ENCODE data around the gene CDH5.

DNA sequence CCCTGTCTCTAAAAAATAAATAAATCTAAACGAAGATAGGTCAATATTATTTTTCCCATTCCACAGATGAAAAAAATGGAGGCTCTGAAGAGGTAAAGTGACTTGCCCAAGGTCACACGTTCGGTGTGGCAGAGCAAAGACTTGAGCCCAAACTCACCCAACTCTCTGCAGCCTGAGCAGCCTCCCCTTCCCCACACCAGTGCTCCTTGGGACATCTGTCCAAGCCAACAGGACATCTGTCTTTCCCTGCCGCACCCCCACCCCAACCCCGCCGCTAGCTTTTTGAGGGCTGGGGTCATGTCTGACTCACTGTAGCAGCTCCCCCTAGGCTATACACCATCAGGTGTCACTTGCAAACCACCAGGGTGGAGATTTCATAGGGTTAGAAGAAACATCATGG is 55.4 kb downstream of the CDH5 start:
- no peak for TF ChIP-seq TAF1 (IDR thresholded peaks at IDR 0.05; ENCODE audit: borderline replicate concordance, insufficient read depth, low read length)
- no peak for TF ChIP-seq FOXP2 (optimal IDR thresholded peaks at IDR 0.05; ENCODE audit: borderline replicate concordance, extremely low read depth, extremely low read length, insufficient read depth)
- TF ChIP-seq POLR2AphosphoS5 (IDR thresholded peaks at IDR 0.05; ENCODE audit: low read depth, low read length), result no peak
- TF ChIP-seq, protein P1, sequence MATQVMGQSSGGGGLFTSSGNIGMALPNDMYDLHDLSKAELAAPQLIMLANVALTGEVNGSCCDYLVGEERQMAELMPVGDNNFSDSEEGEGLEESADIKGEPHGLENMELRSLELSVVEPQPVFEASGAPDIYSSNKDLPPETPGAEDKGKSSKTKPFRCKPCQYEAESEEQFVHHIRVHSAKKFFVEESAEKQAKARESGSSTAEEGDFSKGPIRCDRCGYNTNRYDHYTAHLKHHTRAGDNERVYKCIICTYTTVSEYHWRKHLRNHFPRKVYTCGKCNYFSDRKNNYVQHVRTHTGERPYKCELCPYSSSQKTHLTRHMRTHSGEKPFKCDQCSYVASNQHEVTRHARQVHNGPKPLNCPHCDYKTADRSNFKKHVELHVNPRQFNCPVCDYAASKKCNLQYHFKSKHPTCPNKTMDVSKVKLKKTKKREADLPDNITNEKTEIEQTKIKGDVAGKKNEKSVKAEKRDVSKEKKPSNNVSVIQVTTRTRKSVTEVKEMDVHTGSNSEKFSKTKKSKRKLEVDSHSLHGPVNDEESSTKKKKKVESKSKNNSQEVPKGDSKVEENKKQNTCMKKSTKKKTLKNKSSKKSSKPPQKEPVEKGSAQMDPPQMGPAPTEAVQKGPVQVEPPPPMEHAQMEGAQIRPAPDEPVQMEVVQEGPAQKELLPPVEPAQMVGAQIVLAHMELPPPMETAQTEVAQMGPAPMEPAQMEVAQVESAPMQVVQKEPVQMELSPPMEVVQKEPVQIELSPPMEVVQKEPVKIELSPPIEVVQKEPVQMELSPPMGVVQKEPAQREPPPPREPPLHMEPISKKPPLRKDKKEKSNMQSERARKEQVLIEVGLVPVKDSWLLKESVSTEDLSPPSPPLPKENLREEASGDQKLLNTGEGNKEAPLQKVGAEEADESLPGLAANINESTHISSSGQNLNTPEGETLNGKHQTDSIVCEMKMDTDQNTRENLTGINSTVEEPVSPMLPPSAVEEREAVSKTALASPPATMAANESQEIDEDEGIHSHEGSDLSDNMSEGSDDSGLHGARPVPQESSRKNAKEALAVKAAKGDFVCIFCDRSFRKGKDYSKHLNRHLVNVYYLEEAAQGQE (IDR thresholded peaks at IDR 0.05; ENCODE audit: insufficient read depth in 1 of 2, low read depth in 2 of 2, low read length in 2 of 2), result no peak

Data from PFSK-1 (cell line).